Hepatic stellate cell (primary cell): ENCODE results near the gene CD300A.
A peak's percentile ranks its signal among the peaks of the same experiment; 100 is the strongest.

Source experiments
- DNase-seq: peaks from one replicate; pipeline ENCODE4 v3.0.0; 2011; ENCODE audit warnings: low spot score

Gene CD300A

DNA sequence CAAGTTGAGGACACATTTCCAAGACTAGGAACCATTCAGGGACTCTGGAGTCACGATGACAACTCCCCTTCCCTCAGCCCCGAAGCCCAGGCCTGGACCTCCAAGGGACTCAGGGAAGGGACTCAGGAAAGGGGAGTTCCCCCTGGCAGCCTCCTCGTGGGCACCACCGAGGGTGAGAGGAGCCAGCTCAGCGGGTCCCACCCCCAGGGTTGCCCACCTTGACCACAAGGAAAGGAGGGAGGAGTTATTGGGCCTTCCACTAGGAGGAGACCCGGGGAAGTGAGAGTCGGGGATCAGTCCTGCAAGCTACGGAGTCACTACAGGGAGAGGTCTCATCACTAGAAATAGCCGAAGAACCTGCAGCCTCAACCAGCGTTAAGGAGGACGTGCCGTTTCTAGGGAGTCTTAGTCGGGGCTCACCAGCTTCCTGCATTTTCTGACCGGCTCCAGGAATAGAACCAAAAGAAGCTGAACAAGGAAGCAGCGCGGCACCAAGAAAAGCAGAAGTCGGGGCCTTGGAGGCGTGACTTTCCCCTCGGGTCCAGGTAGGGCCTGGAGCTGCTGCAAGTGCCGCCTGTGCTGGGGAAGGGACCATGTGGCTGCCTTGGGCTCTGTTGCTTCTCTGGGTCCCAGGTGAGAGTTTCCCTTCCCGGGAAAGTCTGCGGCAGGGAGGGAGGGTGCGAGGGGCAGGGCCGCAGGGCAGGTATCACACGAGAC is at the start of gene CD300A:
Gene CD300A, plus strand, starts transcription at position 524 of the 717 bp plus-strand sequence. Its CDS starts 70 bp downstream, at position 594.
- DNase-seq: no peak

DNA sequence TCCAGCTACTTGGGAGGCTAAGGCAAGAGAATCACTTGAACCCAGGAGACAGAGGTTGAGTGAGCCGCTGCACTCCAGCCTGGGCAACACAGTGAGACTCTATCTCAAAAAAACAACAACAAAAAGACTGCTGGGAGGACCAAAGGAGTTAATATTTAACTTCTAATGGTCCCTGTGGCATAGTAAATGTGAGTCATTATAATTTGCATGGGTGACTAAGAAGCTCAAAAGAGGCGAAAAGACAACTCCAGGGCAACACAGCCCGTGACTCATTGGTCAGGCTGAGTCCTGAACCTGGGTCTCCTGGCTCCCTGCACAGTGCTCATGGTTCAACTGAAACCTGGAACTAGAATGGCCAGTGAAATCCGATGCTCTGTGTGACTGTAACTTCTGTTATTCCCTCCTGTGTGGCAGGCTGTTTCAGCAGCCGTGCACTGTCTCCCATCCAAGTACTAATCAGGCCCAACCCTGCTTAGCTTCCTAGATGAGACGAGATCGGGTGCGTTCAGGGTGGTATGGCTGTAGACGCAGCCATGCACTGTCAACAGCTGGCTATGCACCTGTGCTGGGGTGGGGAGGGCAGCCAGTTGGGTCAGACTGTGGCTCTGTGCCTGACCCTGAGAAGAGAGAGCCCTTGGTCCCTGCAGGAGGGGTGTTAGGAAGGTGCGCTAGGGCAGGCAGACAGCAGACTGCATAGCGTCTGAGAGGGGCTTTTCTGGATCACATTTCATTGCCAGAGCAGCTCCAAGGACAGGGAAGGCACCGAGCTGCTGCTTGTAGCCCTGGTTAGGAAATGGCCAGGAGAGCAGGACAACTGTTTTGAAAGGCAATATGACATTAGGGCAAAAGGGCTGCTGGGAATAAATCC is 49.0 kb upstream of the CD300A start:
- no peak for DNase-seq

- DNase-seq: no peak
Measured at GRCh38 chr17:74419928-74420411, 46.5 kb upstream of the CD300A start.

DNA sequence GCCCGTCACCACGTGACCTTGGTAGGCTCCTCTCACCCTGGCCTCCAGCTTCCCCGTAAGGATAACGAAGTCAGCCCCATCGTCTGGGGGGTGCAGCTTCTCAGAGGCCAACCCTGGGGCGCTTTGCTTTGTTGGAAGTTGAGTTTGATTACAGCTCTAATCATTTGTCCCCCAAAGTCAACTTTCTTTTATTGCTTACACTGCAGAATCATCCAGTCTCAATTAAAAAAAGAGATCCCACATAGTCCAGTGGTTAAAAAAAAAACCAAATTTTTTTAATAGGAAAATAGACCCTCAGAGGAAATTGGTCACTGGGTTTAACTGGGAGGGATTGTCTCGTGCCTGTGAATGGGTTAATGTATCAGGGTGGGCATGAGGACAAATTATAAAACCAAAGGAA is 42.3 kb upstream of the CD300A start:
- DNase-seq: no peak

GRCh38 chr17:74424657-74425056 is 41.8 kb upstream of the CD300A start:
- no peak for DNase-seq

- no peak for DNase-seq
Measured at GRCh38 chr17:74426551-74427047, 39.8 kb upstream of the CD300A start.

- no peak for DNase-seq
Measured at GRCh38 chr17:74427048-74427762, 39.2 kb upstream of the CD300A start.

DNA sequence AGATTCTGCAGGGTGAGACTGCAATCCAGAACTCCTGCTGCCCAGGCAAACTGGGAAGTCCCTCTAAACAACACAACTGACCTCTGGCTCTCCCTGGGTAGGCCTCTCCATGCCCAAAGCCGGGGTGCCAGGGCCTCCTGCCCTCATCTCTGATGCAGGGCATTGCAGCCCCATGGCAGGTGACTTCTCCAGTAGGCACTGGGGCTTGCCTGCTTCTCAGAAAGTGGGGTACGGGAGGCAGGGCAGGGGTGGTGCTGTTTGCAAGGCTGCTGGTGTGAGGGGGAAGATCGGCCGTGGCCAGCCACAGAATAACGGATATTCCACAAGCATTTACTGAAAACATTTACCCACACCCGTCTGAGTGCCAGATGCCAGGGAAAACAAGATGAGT is 38.7 kb upstream of the CD300A start:
- DNase-seq: no peak

- no peak for DNase-seq
Measured at GRCh38 chr17:74429604-74430384, 36.6 kb upstream of the CD300A start.

- DNase-seq: no peak
Measured at GRCh38 chr17:74430385-74430705, 36.1 kb upstream of the CD300A start.

- peak; percentile 43 for DNase-seq
Measured at GRCh38 chr17:74430706-74431567, 35.5 kb upstream of the CD300A start.

GRCh38 chr17:74431568-74432423 is 34.6 kb upstream of the CD300A start, which contains the start of gene GPRC5C:
Gene GPRC5C, plus strand, starts transcription at chr17:74432088. Its CDS starts 7,689 bp downstream, at chr17:74439777.
- DNase-seq: no peak

- DNase-seq: no peak
Measured at GRCh38 chr17:74432424-74432690, 34.1 kb upstream of the CD300A start.

GRCh38 chr17:74432766-74433391 is 33.6 kb upstream of the CD300A start:
- DNase-seq: no peak

GRCh38 chr17:74433421-74434121 is 32.9 kb upstream of the CD300A start:
- DNase-seq: no peak

DNA sequence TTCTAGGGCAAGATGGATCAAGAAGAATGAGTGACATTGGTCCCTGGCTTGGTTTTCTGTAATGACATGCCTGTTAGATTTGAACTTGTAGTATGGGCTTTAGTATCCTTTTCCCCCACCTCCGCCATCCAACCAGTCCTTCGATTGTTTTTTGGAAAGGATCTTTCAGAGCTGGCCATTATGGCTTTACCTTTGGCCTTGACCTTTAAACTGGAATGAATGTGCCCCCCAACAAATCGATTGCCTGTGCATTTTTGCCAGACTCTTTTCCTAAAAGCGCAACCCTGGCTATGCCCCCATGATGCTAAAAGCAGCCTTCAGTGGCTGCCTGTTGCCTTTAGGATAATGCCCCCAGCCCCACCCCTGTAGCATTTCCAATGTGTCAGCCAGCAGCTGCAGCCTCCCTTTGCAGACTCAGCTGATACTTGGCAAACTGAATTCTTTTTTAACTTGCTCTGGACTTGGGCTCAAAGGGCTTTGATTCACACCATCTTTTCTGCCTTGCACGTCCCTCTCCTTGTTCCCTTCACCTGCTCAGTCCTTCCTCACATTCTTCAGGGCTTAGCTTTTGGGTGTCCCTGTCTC is 30.6 kb upstream of the CD300A start:
- no peak for DNase-seq

DNA sequence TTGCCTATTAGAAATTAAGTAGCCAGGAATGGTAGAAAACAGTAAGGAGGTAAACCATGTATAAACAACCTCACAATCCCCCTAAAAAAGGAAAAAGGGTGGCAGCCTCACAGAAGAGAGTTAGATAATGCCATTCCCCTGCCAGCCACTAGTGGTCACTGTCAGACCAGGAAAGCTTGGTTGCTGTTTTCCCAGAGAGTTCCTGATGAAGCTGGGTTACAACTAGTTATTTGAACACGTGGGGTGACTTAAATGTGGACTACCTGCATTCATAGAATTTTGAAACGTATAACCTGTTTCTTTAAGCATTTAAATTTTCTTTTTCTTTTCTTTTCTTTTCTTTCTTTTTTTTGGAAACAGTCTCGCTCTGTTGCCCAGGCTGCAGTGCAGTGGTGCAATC is 28.7 kb upstream of the CD300A start:
- DNase-seq: no peak
